ENCODE data around the gene RALGAPA2. TPM values are rescaled to one million over a fixed set of nuclear protein-coding genes. Genes with fewer than 3 reads are reported as not detected.
"Not testable (repeated sequence)": the region's sequence is repeated elsewhere in the genome, so short reads cannot be mapped to it uniquely, and the experiment has no call there.

Gene RALGAPA2
- polyA plus RNA-seq, 1 donor = 33.1 TPM

DNA sequence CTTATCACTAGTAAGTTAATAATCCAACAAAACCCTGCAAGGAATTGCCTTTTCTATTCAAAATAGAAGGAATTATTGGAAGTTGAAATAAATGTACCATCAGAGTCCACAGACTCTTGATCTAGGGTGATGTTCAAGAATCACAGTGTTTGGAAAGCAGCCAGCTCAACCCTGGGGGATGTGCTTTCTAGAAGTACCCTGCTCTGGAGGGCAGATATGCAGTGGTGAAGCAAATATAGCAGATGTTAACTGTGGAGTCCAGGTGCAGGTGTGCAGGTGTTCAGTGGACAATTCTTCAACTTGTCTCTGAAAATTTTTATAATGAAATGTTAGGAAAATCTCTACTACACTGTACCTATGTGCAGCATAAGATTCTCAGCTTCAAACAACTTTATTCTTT, 353.6 kb downstream of the RALGAPA2 start:
- H3K4me3 ChIP-seq (ENCODE audit: low read length) = no peak overlapping the region
- no peak for DNase-seq
- H3K9me3 ChIP-seq (ENCODE audit: control insufficient read depth, low read depth, low read length) = no peaks in the 10 kb centered on the region
- H3K36me3 ChIP-seq (ENCODE audit: control insufficient read depth, insufficient read depth, low read length) = no peaks in the 10 kb centered on the region
- H3K27ac ChIP-seq (ENCODE audit: low read length) = no peak overlapping the region
- no peaks in the 10 kb centered on the region for H3K4me1 ChIP-seq (ENCODE audit: control insufficient read depth, insufficient read depth, low read length)
- peaks cover 38% of the 10 kb centered on the region for H3K27me3 ChIP-seq (ENCODE audit: control insufficient read depth, insufficient read depth, low read length)

DNA sequence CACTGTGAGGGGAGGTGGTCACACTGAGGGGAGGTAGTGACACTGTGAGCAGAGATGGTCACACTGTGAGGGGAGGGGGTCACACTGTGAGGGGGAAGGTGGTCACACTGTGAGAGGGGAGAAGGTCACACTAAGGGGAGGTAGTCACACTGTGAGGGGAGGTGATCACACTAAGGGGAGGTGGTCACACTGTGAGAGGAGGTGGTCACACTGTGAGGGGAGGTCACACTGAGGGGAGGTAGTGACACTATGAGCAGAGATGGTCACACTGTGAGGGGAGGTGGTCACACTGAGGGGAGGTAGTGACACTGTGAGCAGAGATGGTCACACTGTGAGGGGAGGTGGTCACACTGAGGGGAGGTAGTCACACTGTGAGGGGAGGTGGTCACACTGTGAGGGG, 356.9 kb downstream of the RALGAPA2 start:
- H3K9me3 ChIP-seq (ENCODE audit: control insufficient read depth, low read depth, low read length); DNase-seq; H3K4me1 ChIP-seq (ENCODE audit: control insufficient read depth, insufficient read depth, low read length); H3K36me3 ChIP-seq (ENCODE audit: control insufficient read depth, insufficient read depth, low read length); H3K27ac ChIP-seq (ENCODE audit: low read length); H3K27me3 ChIP-seq (ENCODE audit: control insufficient read depth, insufficient read depth, low read length); H3K4me3 ChIP-seq (ENCODE audit: low read length): not testable (repeated sequence)

GRCh38 chr20:20353576-20353975, 358.9 kb downstream of the RALGAPA2 start:
- H3K9me3 ChIP-seq (ENCODE audit: control insufficient read depth, low read depth, low read length) = no peaks in the 10 kb centered on the region
- WGBS (ENCODE audit: insufficient coverage, low lambda C conversion rate) = no CpG with 5 or more reads among the region's 3 CpGs
- H3K4me1 ChIP-seq (ENCODE audit: control insufficient read depth, insufficient read depth, low read length) = no peaks in the 10 kb centered on the region
- DNase-seq = no peak
- H3K27ac ChIP-seq (ENCODE audit: low read length) = no peak overlapping the region
- no peaks in the 10 kb centered on the region for H3K36me3 ChIP-seq (ENCODE audit: control insufficient read depth, insufficient read depth, low read length)
- no peaks in the 10 kb centered on the region for H3K27me3 ChIP-seq (ENCODE audit: control insufficient read depth, insufficient read depth, low read length)
- H3K4me3 ChIP-seq (ENCODE audit: low read length) = no peak overlapping the region

- Histone ChIP-seq H3K27ac (ENCODE audit: low read length) (no peak overlapping the region), H3K27me3 (ENCODE audit: control insufficient read depth, insufficient read depth, low read length) (no peaks in the 10 kb centered on the region), H3K36me3 (ENCODE audit: control insufficient read depth, insufficient read depth, low read length) (no peaks in the 10 kb centered on the region), H3K9me3 (ENCODE audit: control insufficient read depth, low read depth, low read length) (no peaks in the 10 kb centered on the region), H3K4me1 (ENCODE audit: control insufficient read depth, insufficient read depth, low read length) (no peaks in the 10 kb centered on the region), H3K4me3 (ENCODE audit: low read length) (no peak overlapping the region)
- WGBS (ENCODE audit: insufficient coverage, low lambda C conversion rate) = 100% methylated on average over 2 of the region's 4 CpGs
- DNase-seq = no peak
These were observed 368.0 kb downstream of the RALGAPA2 start for GRCh38 chr20:20344476-20344875.

DNA sequence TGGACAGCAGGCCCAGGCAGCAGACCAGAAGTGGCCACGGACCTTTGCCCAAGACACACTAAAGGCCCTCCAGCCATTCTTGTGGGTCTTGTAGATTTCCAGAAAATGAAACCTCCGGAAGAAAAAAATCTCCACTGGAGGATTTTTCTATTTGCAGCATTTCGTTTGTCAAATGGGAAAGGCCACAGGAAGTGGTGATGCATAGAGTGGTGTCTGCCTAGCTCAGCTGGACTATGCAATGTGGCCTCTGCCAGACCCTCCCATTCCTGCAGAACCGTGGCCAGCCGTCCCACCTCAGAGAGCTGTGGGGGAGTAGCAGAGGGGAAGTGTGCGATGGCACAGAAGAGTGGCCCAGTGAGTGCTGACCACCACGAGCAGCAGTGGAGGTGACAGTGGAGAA, 368.5 kb downstream of the RALGAPA2 start:
- no peak for DNase-seq
- H3K9me3 ChIP-seq (ENCODE audit: control insufficient read depth, low read depth, low read length) = no peaks in the 10 kb centered on the region
- no peaks in the 10 kb centered on the region for H3K27me3 ChIP-seq (ENCODE audit: control insufficient read depth, insufficient read depth, low read length)
- no peaks in the 10 kb centered on the region for H3K4me1 ChIP-seq (ENCODE audit: control insufficient read depth, insufficient read depth, low read length)
- no peak overlapping the region for H3K4me3 ChIP-seq (ENCODE audit: low read length)
- H3K36me3 ChIP-seq (ENCODE audit: control insufficient read depth, insufficient read depth, low read length) = no peaks in the 10 kb centered on the region
- H3K27ac ChIP-seq (ENCODE audit: low read length) = no peak overlapping the region
- 60% methylated on average over 1 of the region's 7 CpGs for WGBS (ENCODE audit: insufficient coverage, low lambda C conversion rate)
